Measurements from ENCODE around the gene SCIMP. TPM values are rescaled to one million over a fixed set of nuclear protein-coding genes. Genes with fewer than 3 reads are reported as not detected.

The SCIMP gene
- polyA plus RNA-seq, 1 of the 3 experiments (the other 2 are of a cell fraction), result not detected

DNA sequence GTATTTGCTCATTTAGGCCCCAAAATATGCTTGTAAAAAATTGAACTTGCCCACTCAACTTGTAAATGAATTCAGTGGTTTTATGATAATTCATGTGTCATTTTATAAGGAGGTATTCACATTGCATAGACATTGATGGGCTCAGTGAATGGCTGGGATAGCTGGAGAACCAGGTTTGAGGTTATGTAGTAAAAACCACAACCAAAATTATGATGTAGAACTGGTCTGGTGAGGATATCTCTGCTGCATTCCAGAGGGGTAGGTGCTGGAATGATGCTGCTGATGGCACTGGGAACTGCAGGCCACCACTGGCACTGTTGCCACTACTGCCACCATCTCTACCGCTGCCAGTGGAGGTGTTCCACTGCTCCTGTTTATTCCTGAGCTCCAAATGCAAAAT lies 25.9 kb upstream of the SCIMP start:
- H3K4me1 ChIP-seq (ENCODE audit: control insufficient read depth in 1 of 2, insufficient read depth in 2 of 2, low read depth in 1 of 2, low read length in 1 of 2), result no peaks in the 10 kb centered on the region; a peak in 1 of 4 replicates
- TF ChIP-seq GATA2 (CRISPR knock-in tag; IDR thresholded peaks at IDR 0.05), result no peak
- TF ChIP-seq, protein P1, sequence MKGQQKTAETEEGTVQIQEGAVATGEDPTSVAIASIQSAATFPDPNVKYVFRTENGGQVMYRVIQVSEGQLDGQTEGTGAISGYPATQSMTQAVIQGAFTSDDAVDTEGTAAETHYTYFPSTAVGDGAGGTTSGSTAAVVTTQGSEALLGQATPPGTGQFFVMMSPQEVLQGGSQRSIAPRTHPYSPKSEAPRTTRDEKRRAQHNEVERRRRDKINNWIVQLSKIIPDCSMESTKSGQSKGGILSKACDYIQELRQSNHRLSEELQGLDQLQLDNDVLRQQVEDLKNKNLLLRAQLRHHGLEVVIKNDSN (IDR thresholded peaks at IDR 0.05; ENCODE audit: borderline replicate concordance, low read depth), result no peak
- TF ChIP-seq EP300 (IDR thresholded peaks at IDR 0.05; ENCODE audit: borderline replicate concordance in 1 of 2, low read depth in 1 of 2, low read length in 1 of 2), result no peak
- TF ChIP-seq, protein P2, sequence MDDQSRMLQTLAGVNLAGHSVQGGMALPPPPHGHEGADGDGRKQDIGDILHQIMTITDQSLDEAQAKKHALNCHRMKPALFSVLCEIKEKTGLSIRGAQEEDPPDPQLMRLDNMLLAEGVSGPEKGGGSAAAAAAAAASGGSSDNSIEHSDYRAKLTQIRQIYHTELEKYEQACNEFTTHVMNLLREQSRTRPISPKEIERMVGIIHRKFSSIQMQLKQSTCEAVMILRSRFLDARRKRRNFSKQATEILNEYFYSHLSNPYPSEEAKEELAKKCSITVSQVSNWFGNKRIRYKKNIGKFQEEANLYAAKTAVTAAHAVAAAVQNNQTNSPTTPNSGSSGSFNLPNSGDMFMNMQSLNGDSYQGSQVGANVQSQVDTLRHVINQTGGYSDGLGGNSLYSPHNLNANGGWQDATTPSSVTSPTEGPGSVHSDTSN (IDR thresholded peaks at IDR 0.05), result no peak
- TF ChIP-seq, protein P3, sequence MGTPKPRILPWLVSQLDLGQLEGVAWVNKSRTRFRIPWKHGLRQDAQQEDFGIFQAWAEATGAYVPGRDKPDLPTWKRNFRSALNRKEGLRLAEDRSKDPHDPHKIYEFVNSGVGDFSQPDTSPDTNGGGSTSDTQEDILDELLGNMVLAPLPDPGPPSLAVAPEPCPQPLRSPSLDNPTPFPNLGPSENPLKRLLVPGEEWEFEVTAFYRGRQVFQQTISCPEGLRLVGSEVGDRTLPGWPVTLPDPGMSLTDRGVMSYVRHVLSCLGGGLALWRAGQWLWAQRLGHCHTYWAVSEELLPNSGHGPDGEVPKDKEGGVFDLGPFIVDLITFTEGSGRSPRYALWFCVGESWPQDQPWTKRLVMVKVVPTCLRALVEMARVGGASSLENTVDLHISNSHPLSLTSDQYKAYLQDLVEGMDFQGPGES (IDR thresholded peaks at IDR 0.05; ENCODE audit: low read depth, low read length), result no peak
- no peak overlapping the region for H3K9ac ChIP-seq
- H3K79me2 ChIP-seq (ENCODE audit: insufficient read depth), result no peaks in the 10 kb centered on the region
- H3K36me3 ChIP-seq (replicated peaks in 1 of 2; ENCODE audit: control insufficient read depth in 1 of 2, insufficient read depth in 2 of 2, low read length in 1 of 2), result no peaks in the 10 kb centered on the region
- no peaks in the 10 kb centered on the region for H4K20me1 ChIP-seq (ENCODE audit: insufficient read depth)
- no peaks in the 10 kb centered on the region for H3K9me3 ChIP-seq
- ChIA-PET CTCF (no interaction called here), POLR2A (no interaction called here)
- no peak overlapping the region for H2AFZ ChIP-seq (ENCODE audit: low read depth)
- no peak overlapping the region for H3K4me2 ChIP-seq
- no peaks in the 10 kb centered on the region for H3K9me2 ChIP-seq
- DNase-seq, result no peak
- H3K27ac ChIP-seq (ENCODE audit: low read depth in 2 of 2, low read length in 1 of 2), result no peak overlapping the region
- no peaks in the 10 kb centered on the region for H3K27me3 ChIP-seq (ENCODE audit: insufficient read depth)
- H3K4me3 ChIP-seq (ENCODE audit: low read depth in 2 of 2, low read length in 1 of 2), result no peak overlapping the region
- H3F3A ChIP-seq (replicated peaks; ENCODE audit: insufficient read depth), result no peaks in the 10 kb centered on the region
- 60% methylated on average over 1 of the region's 1 CpG for WGBS (ENCODE audit: low lambda C conversion rate)

DNA sequence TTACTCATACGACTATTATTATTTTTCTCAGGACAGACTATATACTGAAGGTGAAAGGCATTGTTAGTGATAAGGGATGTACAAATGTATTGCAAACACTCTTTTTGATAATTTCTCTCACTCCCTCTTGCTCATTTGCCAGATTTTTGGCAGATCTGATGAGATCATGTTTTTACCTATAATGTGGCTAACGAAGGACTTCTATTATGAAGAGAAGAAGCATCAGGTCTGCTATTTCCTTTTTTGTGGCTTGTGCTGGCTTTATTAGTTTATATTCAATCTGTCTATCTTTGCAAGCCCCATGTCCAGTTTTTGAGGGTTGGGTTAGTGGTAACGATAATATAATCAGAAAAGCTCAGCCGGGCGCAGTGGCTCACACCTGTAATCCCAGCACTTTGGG lies 22.5 kb upstream of the SCIMP start:
- no peaks in the 10 kb centered on the region for H3K79me2 ChIP-seq (ENCODE audit: insufficient read depth)
- no peaks in the 10 kb centered on the region for H3K27me3 ChIP-seq (ENCODE audit: insufficient read depth)
- no peaks in the 10 kb centered on the region for H3K36me3 ChIP-seq (replicated peaks in 1 of 2; ENCODE audit: control insufficient read depth in 1 of 2, insufficient read depth in 2 of 2, low read length in 1 of 2)
- no peaks in the 10 kb centered on the region for H3K4me1 ChIP-seq (ENCODE audit: control insufficient read depth in 1 of 2, insufficient read depth in 2 of 2, low read depth in 1 of 2, low read length in 1 of 2)
- no peak overlapping the region for H3K4me2 ChIP-seq
- H3K9me3 ChIP-seq, result no peaks in the 10 kb centered on the region
- no peak for TF ChIP-seq YY1 (IDR thresholded peaks at IDR 0.05; ENCODE audit: low read depth)
- TF ChIP-seq SIN3A (IDR thresholded peaks at IDR 0.05; ENCODE audit: borderline replicate concordance, low read depth, low read length), result no peak
- TF ChIP-seq TAF1 (IDR thresholded peaks at IDR 0.05; ENCODE audit: borderline replicate concordance, low read depth, low read length), result no peak
- no peak for DNase-seq
- H2AFZ ChIP-seq (ENCODE audit: low read depth), result no peak overlapping the region
- no peak overlapping the region for H3K9ac ChIP-seq
- POLR2A ChIA-PET, result no interaction called here
- no peak overlapping the region for H3K4me3 ChIP-seq (ENCODE audit: low read depth in 2 of 2, low read length in 1 of 2)
- no peaks in the 10 kb centered on the region for H3K9me2 ChIP-seq
- H4K20me1 ChIP-seq (ENCODE audit: insufficient read depth), result no peaks in the 10 kb centered on the region
- CTCF ChIA-PET, result interaction anchor here (1.6 kb wide), 1 partner anchor 182 kb away, joined by 6 read pairs; the partner anchor contains the start of gene C1QBP
- H3F3A ChIP-seq (replicated peaks; ENCODE audit: insufficient read depth), result no peaks in the 10 kb centered on the region
- WGBS (ENCODE audit: low lambda C conversion rate), result 94% methylated on average over 5 of the region's 5 CpGs
- no peak overlapping the region for H3K27ac ChIP-seq (ENCODE audit: low read depth in 2 of 2, low read length in 1 of 2)
